Memory B cell (primary cell): ENCODE results near the gene APCDD1.

Source experiments
- ATAC-seq: fragments of 150-1000 bp; cut with Tn5 transposase; 2 replicates; pipeline ENCODE4 v1.10.0; 2021; ENCODE audit warnings: low read depth, mild to moderate bottlenecking, moderate library complexity
- DNase-seq, 2 donors: peaks; one replicate each; pipeline ENCODE4 v3.0.0; 2022; ENCODE audit warnings: low spot score in 2 of 2
- H3K27ac Mint-ChIP-seq: one replicate; pipeline ENCODE4 v1.8.0; 2022; ENCODE audit warnings: mild to moderate bottlenecking, moderate library complexity, mixed read lengths
- H3K27me3 Mint-ChIP-seq: one replicate; pipeline ENCODE4 v1.8.0; 2022; ENCODE audit warnings: mixed read lengths
- H3K36me3 Mint-ChIP-seq: one replicate; pipeline ENCODE4 v1.8.0; 2022; ENCODE audit warnings: mild to moderate bottlenecking, mixed read lengths
- H3K4me1 Mint-ChIP-seq: one replicate; pipeline ENCODE4 v1.8.0; 2022; ENCODE audit warnings: mixed read lengths
- H3K4me3 Mint-ChIP-seq: one replicate; pipeline ENCODE4 v1.8.0; 2022; ENCODE audit warnings: mild to moderate bottlenecking, moderate library complexity, mixed read lengths
- H3K9me3 Mint-ChIP-seq: one replicate; pipeline ENCODE4 v1.8.0; 2022; ENCODE audit warnings: mixed read lengths

APCDD1 gene

GRCh38 chr18:10477863-10478260 is 23.4 kb downstream of the APCDD1 start:
- H3K27ac Mint-ChIP-seq = no peak overlapping the region
- no peak overlapping the region for H3K4me3 Mint-ChIP-seq
- no peak for ATAC-seq
- no peaks in the 10 kb centered on the region for H3K36me3 Mint-ChIP-seq
- peaks cover 27% of the 10 kb centered on the region for H3K4me1 Mint-ChIP-seq
- no peaks in the 10 kb centered on the region for H3K27me3 Mint-ChIP-seq
- no peaks in the 10 kb centered on the region for H3K9me3 Mint-ChIP-seq
- DNase-seq = no peak

GRCh38 chr18:10481831-10482230 is 27.4 kb downstream of the APCDD1 start:
- no peak for DNase-seq
- H3K4me3 Mint-ChIP-seq = no peak overlapping the region
- H3K9me3 Mint-ChIP-seq = no peaks in the 10 kb centered on the region
- no peak for ATAC-seq
- no peaks in the 10 kb centered on the region for H3K27me3 Mint-ChIP-seq
- peak overlapping the region; percentile 63 for H3K27ac Mint-ChIP-seq
- H3K36me3 Mint-ChIP-seq = no peaks in the 10 kb centered on the region
- peaks cover 30% of the 10 kb centered on the region for H3K4me1 Mint-ChIP-seq

- Mint-ChIP-seq H3K27me3 (no peaks in the 10 kb centered on the region), H3K9me3 (no peaks in the 10 kb centered on the region), H3K4me1 (peaks cover 28% of the 10 kb centered on the region), H3K27ac (peak overlapping the region; percentile 63), H3K36me3 (no peaks in the 10 kb centered on the region), H3K4me3 (peak overlapping the region; percentile 66)
- DNase-seq = no peak
- no peak for ATAC-seq
These were observed 28.0 kb downstream of the APCDD1 start for GRCh38 chr18:10482363-10482984.

- no peaks in the 10 kb centered on the region for H3K36me3 Mint-ChIP-seq
- peaks cover 28% of the 10 kb centered on the region for H3K4me1 Mint-ChIP-seq
- DNase-seq = peak; percentile 4 to 36
- peak; percentile 88 for ATAC-seq
- H3K27ac Mint-ChIP-seq = peak overlapping the region; percentile 63
- H3K27me3 Mint-ChIP-seq = no peaks in the 10 kb centered on the region
- H3K9me3 Mint-ChIP-seq = no peaks in the 10 kb centered on the region
- peak overlapping the region; percentile 66 for H3K4me3 Mint-ChIP-seq
These were observed 28.8 kb downstream of the APCDD1 start for GRCh38 chr18:10482985-10483949.

- peaks cover 28% of the 10 kb centered on the region for H3K4me1 Mint-ChIP-seq
- no peaks in the 10 kb centered on the region for H3K27me3 Mint-ChIP-seq
- no peaks in the 10 kb centered on the region for H3K9me3 Mint-ChIP-seq
- ATAC-seq (no peak), DNase-seq (no peak)
- no peak overlapping the region for H3K4me3 Mint-ChIP-seq
- H3K27ac Mint-ChIP-seq = no peak overlapping the region
- H3K36me3 Mint-ChIP-seq = no peaks in the 10 kb centered on the region
These were observed 31.0 kb downstream of the APCDD1 start for GRCh38 chr18:10485475-10485874.

- Mint-ChIP-seq H3K9me3 (no peaks in the 10 kb centered on the region), H3K4me1 (peaks cover 32% of the 10 kb centered on the region), H3K27ac (no peak overlapping the region), H3K27me3 (no peaks in the 10 kb centered on the region), H3K36me3 (no peaks in the 10 kb centered on the region), H3K4me3 (no peak overlapping the region)
- ATAC-seq (no peak), DNase-seq (no peak)
These were observed 31.9 kb downstream of the APCDD1 start for GRCh38 chr18:10486362-10486761.

GRCh38 chr18:10487154-10487553 is 32.7 kb downstream of the APCDD1 start:
- Mint-ChIP-seq H3K9me3 (no peaks in the 10 kb centered on the region), H3K4me1 (peaks cover 28% of the 10 kb centered on the region), H3K27me3 (no peaks in the 10 kb centered on the region), H3K27ac (no peak overlapping the region), H3K36me3 (no peaks in the 10 kb centered on the region), H3K4me3 (no peak overlapping the region)
- DNase-seq = no peak
- no peak for ATAC-seq

DNA sequence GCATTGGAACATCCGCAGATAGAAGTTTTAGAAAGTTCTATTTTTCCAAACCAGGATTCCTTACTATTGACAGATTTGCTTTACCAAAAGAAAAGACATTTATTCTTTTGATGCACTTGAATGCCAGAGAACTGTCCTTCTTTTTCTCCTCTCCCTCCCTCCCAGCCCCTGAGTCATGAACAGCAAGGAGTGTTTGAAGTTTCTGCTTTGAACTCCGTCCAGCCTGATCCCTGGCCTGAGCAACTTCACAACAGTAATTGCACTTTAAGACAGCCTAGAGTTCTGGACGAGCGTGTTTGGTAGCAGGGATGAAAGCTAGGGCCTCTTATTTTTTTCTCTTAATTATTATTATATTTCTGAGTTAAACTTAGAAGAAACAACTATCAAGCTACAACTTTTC is 33.6 kb downstream of the APCDD1 start:
- no peak overlapping the region for H3K27ac Mint-ChIP-seq
- peaks cover 22% of the 10 kb centered on the region for H3K4me1 Mint-ChIP-seq
- no peaks in the 10 kb centered on the region for H3K27me3 Mint-ChIP-seq
- no peak for ATAC-seq
- H3K4me3 Mint-ChIP-seq = no peak overlapping the region
- no peak for DNase-seq
- H3K36me3 Mint-ChIP-seq = no peaks in the 10 kb centered on the region
- no peaks in the 10 kb centered on the region for H3K9me3 Mint-ChIP-seq

- Mint-ChIP-seq H3K27me3 (no peaks in the 10 kb centered on the region), H3K36me3 (no peaks in the 10 kb centered on the region), H3K9me3 (no peaks in the 10 kb centered on the region), H3K27ac (peak overlapping the region; percentile 64), H3K4me3 (no peak overlapping the region), H3K4me1 (peaks cover 12% of the 10 kb centered on the region)
- DNase-seq = peak; percentile 65 to 68
- peak; percentile 100 for ATAC-seq
These were observed 36.1 kb downstream of the APCDD1 start for GRCh38 chr18:10490401-10491165.

DNA sequence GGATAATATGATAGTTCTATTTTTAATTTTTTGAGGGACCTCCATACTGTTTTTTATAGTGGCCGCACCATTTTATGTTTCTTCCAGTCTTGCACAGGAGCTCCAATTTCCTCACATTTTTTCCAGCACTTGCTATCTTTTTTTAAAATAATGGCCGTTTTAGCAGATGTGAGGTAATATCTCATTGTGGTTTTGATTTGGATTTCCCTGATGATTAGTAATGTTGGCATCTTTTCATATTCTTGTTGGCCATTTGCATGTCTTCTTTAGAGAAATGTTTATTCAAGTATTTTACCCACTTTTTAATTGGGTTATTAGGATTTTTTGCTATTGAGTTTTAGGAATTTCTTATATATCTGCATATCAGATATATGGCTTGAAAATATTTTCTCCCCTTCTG is 41.5 kb downstream of the APCDD1 start:
- Mint-ChIP-seq H3K27ac (no peak overlapping the region), H3K36me3 (no peaks in the 10 kb centered on the region), H3K9me3 (peaks cover 3% of the 10 kb centered on the region), H3K27me3 (no peaks in the 10 kb centered on the region), H3K4me3 (no peak overlapping the region), H3K4me1 (peaks cover 6% of the 10 kb centered on the region)
- ATAC-seq (no peak), DNase-seq (no peak)

DNA sequence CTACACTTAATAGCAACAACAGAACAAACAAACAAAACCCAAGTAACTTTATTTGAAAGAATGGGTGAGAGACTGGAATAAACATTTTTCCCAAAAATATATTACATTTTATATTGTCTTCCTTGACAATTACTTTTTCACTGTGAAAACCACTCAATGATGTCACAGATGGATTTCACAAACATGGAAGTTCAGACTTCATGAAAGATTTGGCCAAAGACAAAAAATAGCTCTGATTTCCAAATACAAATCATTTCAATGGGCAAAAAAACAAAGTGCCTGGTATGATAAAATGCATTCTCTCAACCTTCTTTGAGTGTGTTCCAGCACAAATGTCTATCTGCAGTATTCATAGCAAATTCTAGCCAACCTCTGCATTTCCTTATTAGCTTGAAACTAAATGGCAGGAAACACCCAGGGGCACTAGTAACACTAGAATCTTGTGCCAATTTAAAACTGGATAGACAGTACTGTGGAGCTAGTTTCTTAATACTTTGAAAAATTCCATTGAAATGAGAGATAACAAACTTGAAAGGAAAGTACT is 42.8 kb downstream of the APCDD1 start:
- DNase-seq (no peak), ATAC-seq (no peak)
- Mint-ChIP-seq H3K4me1 (peaks cover 4% of the 10 kb centered on the region), H3K36me3 (no peaks in the 10 kb centered on the region), H3K9me3 (peaks cover 3% of the 10 kb centered on the region), H3K27ac (no peak overlapping the region), H3K4me3 (no peak overlapping the region), H3K27me3 (no peaks in the 10 kb centered on the region)

GRCh38 chr18:10499230-10499629 is 44.8 kb downstream of the APCDD1 start:
- no peaks in the 10 kb centered on the region for H3K27me3 Mint-ChIP-seq
- DNase-seq (no peak), ATAC-seq (no peak)
- peaks cover 4% of the 10 kb centered on the region for H3K4me1 Mint-ChIP-seq
- H3K9me3 Mint-ChIP-seq = peaks cover 3% of the 10 kb centered on the region
- H3K27ac Mint-ChIP-seq = no peak overlapping the region
- H3K36me3 Mint-ChIP-seq = no peaks in the 10 kb centered on the region
- no peak overlapping the region for H3K4me3 Mint-ChIP-seq

GRCh38 chr18:10500038-10500437 is 45.6 kb downstream of the APCDD1 start:
- no peak overlapping the region for H3K4me3 Mint-ChIP-seq
- H3K27ac Mint-ChIP-seq = no peak overlapping the region
- peaks cover 4% of the 10 kb centered on the region for H3K9me3 Mint-ChIP-seq
- DNase-seq = no peak
- peaks cover 4% of the 10 kb centered on the region for H3K27me3 Mint-ChIP-seq
- peaks cover 4% of the 10 kb centered on the region for H3K4me1 Mint-ChIP-seq
- ATAC-seq = no peak
- peaks cover 4% of the 10 kb centered on the region for H3K36me3 Mint-ChIP-seq

GRCh38 chr18:10504723-10505122 is 50.3 kb downstream of the APCDD1 start:
- Mint-ChIP-seq H3K9me3 (peaks cover 8% of the 10 kb centered on the region), H3K36me3 (peaks cover 4% of the 10 kb centered on the region), H3K4me3 (no peak overlapping the region), H3K4me1 (no peaks in the 10 kb centered on the region), H3K27me3 (peaks cover 6% of the 10 kb centered on the region), H3K27ac (no peak overlapping the region)
- DNase-seq (no peak), ATAC-seq (no peak)
